MM.1S (cell line): Measurements from ENCODE around the gene DENND4A.

Experiments
- DNase-seq: peaks from one replicate; pipeline ENCODE4 v3.0.0-alpha.2; 2015
- H2AFZ ChIP-seq: fragments of 300-600 bp; sonication (generic); 2 replicates; pipeline ENCODE4 v1.6.0; 2016; ENCODE audit warnings: antibody characterized with exemption, low read length
- H3F3A ChIP-seq: fragments of 300-600 bp; sonication (generic); 2 replicates; pipeline ENCODE4 v1.6.1; 2016; ENCODE audit warnings: mild to moderate bottlenecking, antibody characterized with exemption, low read length, moderate library complexity, mixed read lengths; ENCODE audit not compliant: insufficient read depth
- H3K27ac ChIP-seq: fragments of 300-600 bp; sonication (generic); 2 replicates; pipeline ENCODE4 v1.5.1; 2016; ENCODE audit warnings: mild to moderate bottlenecking, low read length
- H3K27me3 ChIP-seq: fragments of 300-600 bp; sonication (generic); replicated peaks from 2 replicates; pipeline ENCODE4 v1.6.0; 2016; ENCODE audit warnings: low read length; ENCODE audit not compliant: insufficient read depth
- H3K36me3 ChIP-seq: fragments of 300-600 bp; sonication (generic); replicated peaks from 2 replicates; pipeline ENCODE4 v1.6.1; 2016; ENCODE audit warnings: mild to moderate bottlenecking, low read length, mixed read lengths; ENCODE audit not compliant: insufficient read depth
- H3K4me1 ChIP-seq: fragments of 300-600 bp; sonication (generic); 2 replicates; pipeline ENCODE4 v1.6.1; 2016; ENCODE audit warnings: low read length, mixed read lengths
- H3K4me2 ChIP-seq: fragments of 300-600 bp; sonication (generic); 2 replicates; pipeline ENCODE4 v1.6.0; 2016; ENCODE audit warnings: low read depth, low read length
- H3K4me3 ChIP-seq: fragments of 300-600 bp; sonication (generic); 2 replicates; pipeline ENCODE4 v1.5.1; 2016; ENCODE audit warnings: low read length, mixed read lengths
- H3K79me2 ChIP-seq: fragments of 300-600 bp; sonication (generic); 2 replicates; pipeline ENCODE4 v1.6.1; 2016; ENCODE audit warnings: mixed run types, low read length, mixed read lengths
- H3K9ac ChIP-seq: fragments of 300-600 bp; sonication (generic); 2 replicates; pipeline ENCODE4 v1.6.1; 2016; ENCODE audit warnings: low read length, mixed read lengths
- H3K9me2 ChIP-seq: fragments of 300-600 bp; sonication (generic); replicated peaks from 2 replicates; pipeline ENCODE4 v1.6.1; 2016; ENCODE audit warnings: mild to moderate bottlenecking, low read length, mixed read lengths; ENCODE audit not compliant: insufficient read depth
- H3K9me3 ChIP-seq: fragments of 300-600 bp; sonication (generic); replicated peaks from 2 replicates; pipeline ENCODE4 v1.6.1; 2016; ENCODE audit warnings: mild to moderate bottlenecking, low read length, mixed read lengths; ENCODE audit not compliant: insufficient read depth
- H4K20me1 ChIP-seq: fragments of 300-600 bp; sonication (generic); 2 replicates; pipeline ENCODE4 v1.6.1; 2016; ENCODE audit warnings: mild to moderate bottlenecking, low read length, moderate library complexity, mixed read lengths; ENCODE audit not compliant: insufficient read depth
- EZH2 ChIP-seq: fragments of 300-600 bp; sonication (generic); optimal IDR thresholded peaks from 2 replicates; pipeline ENCODE3; 2017; ENCODE audit warnings: low read depth, mild to moderate bottlenecking, antibody characterized with exemption, low read length, mixed read lengths
- EZH2phosphoT487 ChIP-seq: fragments of 300-600 bp; sonication (generic); IDR thresholded peaks from 2 replicates; pipeline ENCODE4 v1.6.1; 2018; ENCODE audit warnings: antibody characterized with exemption, low read length
- TF ChIP-seq, protein P1 (sequence below): fragments of 300-600 bp; sonication (generic); IDR thresholded peaks from 2 replicates; pipeline ENCODE4 v1.5.1; 2016; ENCODE audit warnings: antibody characterized with exemption, low read length, mixed read lengths

Gene DENND4A

DNA sequence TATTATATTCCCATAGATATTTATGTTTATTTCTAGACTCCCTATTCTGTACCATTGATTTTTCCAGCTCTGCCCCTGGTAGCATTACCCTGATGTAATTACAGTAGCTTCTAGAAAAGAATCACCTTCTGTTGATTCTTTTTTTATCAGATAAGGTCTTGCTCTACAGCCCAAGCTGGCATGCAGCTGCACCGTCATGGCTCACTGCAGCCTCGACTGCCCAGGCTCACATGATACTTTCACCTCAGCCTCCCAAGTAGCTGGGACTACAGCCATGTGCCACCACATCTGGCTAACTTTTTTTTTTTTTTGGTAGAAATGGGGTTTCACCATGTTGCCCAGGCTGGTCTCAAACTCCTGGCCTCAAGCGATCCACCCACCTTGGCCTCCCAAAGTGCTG is 128.6 kb downstream of the DENND4A start:
- Histone ChIP-seq H3F3A (no peaks in the 10 kb centered on the region), H3K79me2 (no peaks in the 10 kb centered on the region), H3K27ac (no peak overlapping the region), H3K4me1 (no peaks in the 10 kb centered on the region), H2AFZ (no peak overlapping the region), H3K36me3 (no peaks in the 10 kb centered on the region; the same call in 1 of the 2 replicates), H3K27me3 (no peaks in the 10 kb centered on the region), H3K9ac (no peak overlapping the region), H3K9me2 (no peaks in the 10 kb centered on the region), H3K9me3 (no peaks in the 10 kb centered on the region), H4K20me1 (no peaks in the 10 kb centered on the region), H3K4me2 (no peak overlapping the region), H3K4me3 (no peak overlapping the region)
- DNase-seq, result no peak
- TF ChIP-seq EZH2phosphoT487 (no peak), EZH2 (no peak)
- TF ChIP-seq, protein P1, sequence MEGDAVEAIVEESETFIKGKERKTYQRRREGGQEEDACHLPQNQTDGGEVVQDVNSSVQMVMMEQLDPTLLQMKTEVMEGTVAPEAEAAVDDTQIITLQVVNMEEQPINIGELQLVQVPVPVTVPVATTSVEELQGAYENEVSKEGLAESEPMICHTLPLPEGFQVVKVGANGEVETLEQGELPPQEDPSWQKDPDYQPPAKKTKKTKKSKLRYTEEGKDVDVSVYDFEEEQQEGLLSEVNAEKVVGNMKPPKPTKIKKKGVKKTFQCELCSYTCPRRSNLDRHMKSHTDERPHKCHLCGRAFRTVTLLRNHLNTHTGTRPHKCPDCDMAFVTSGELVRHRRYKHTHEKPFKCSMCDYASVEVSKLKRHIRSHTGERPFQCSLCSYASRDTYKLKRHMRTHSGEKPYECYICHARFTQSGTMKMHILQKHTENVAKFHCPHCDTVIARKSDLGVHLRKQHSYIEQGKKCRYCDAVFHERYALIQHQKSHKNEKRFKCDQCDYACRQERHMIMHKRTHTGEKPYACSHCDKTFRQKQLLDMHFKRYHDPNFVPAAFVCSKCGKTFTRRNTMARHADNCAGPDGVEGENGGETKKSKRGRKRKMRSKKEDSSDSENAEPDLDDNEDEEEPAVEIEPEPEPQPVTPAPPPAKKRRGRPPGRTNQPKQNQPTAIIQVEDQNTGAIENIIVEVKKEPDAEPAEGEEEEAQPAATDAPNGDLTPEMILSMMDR, result no peak

DNA sequence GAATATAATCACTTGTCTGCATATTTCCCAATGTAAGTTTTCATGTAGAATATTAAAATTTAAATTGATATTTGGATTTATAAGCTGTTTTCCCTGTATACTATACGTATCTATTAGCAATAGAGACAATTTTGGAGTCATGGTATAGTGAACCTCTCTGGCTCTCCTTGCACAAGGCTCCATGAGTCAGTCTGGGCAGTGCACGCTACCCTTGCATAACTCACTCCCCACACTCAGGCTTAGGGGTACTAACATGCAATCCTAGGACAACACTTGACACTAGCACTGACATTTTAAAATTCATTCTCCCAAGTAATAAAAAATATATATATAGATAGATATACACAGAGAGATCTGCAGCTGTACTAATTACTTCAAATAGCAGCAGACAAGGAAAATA is 131.2 kb downstream of the DENND4A start:
- no peak overlapping the region for H2AFZ ChIP-seq
- no peak for DNase-seq
- H3F3A ChIP-seq, result no peaks in the 10 kb centered on the region

DNA sequence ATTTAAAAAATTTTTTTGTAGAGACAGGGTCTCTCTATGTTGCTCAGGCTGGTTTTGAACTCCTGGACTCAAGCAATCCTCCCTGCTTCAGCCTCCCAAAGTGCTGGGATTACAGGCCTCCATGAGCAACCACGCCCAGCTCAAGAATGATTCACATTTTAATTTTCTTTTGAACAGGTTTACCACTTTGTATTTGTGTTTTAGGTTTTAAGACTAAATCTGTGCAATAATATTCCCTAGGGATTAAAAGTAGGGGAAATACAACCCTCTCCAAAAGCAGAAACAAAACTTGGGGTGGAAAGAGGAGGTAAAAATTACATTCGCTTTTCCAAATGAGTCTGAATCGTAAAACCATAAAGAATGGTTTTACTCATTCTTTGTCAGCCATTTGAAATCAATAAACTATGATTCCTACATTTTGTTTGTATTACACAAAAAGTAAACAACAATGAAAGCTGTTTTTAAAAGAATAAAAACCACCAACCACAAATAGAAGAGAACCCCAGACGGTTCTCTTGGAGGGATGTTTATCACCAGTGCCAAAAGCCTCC is 132.5 kb downstream of the DENND4A start:
- Histone ChIP-seq H3K4me3 (no peak overlapping the region), H2AFZ (no peak overlapping the region), H3K79me2 (no peaks in the 10 kb centered on the region), H3K9me2 (no peaks in the 10 kb centered on the region), H3K36me3 (no peaks in the 10 kb centered on the region; the same call in 1 of the 2 replicates), H4K20me1 (peaks cover 3% of the 10 kb centered on the region; the same call in 1 of the 2 replicates), H3F3A (no peaks in the 10 kb centered on the region), H3K9me3 (no peaks in the 10 kb centered on the region), H3K4me1 (no peaks in the 10 kb centered on the region), H3K4me2 (no peak overlapping the region), H3K27ac (no peak overlapping the region), H3K27me3 (no peaks in the 10 kb centered on the region), H3K9ac (no peak overlapping the region)
- DNase-seq, result no peak
- TF ChIP-seq, protein P1, result no peak
- TF ChIP-seq EZH2, result no peak
- no peak for TF ChIP-seq EZH2phosphoT487

More for the DNA sequence above, 131.2 kb downstream of the DENND4A start:
- peaks cover 3% of the 10 kb centered on the region; the same call in 1 of the 2 replicates for H4K20me1 ChIP-seq
- no peak for TF ChIP-seq EZH2phosphoT487
- TF ChIP-seq EZH2, result no peak
- TF ChIP-seq, protein P1, result no peak
- no peak overlapping the region for H3K9ac ChIP-seq
- no peak overlapping the region for H3K4me3 ChIP-seq
- no peaks in the 10 kb centered on the region for H3K4me1 ChIP-seq
- no peaks in the 10 kb centered on the region for H3K27me3 ChIP-seq
- H3K79me2 ChIP-seq, result no peaks in the 10 kb centered on the region
- H3K4me2 ChIP-seq, result no peak overlapping the region
- H3K27ac ChIP-seq, result no peak overlapping the region
- H3K36me3 ChIP-seq, result no peaks in the 10 kb centered on the region; the same call in 1 of the 2 replicates
- no peaks in the 10 kb centered on the region for H3K9me3 ChIP-seq
- no peaks in the 10 kb centered on the region for H3K9me2 ChIP-seq
